ENCODE measurements around the gene ZNF10.
A peak's percentile ranks its signal among the peaks of the same experiment; 100 is the strongest.

The ZNF10 gene

GRCh38 chr12:133107121-133107520 is 23.3 kb upstream of the ZNF10 start:
- no peak overlapping the region for H3K27ac ChIP-seq
- no peaks in the 10 kb centered on the region for H3K27me3 ChIP-seq (ENCODE audit: insufficient read depth, low read depth, severe bottlenecking)
- no peak for DNase-seq
- no peak for TF ChIP-seq CTCF (IDR thresholded peaks at IDR 0.05; ENCODE audit: low read depth, low read length)
- H3K4me3 ChIP-seq (ENCODE audit: low read depth, low read length): no peak overlapping the region
- H3K36me3 ChIP-seq: peaks cover 44% of the 10 kb centered on the region
- H3K9me3 ChIP-seq (ENCODE audit: severe bottlenecking): peaks cover 41% of the 10 kb centered on the region

- no peak for DNase-seq
- H3K36me3 ChIP-seq: peaks cover 41% of the 10 kb centered on the region
- H3K27me3 ChIP-seq (ENCODE audit: insufficient read depth, low read depth, severe bottlenecking): no peaks in the 10 kb centered on the region
- H3K9me3 ChIP-seq (ENCODE audit: severe bottlenecking): peaks cover 38% of the 10 kb centered on the region
- no peak overlapping the region for H3K27ac ChIP-seq
- TF ChIP-seq CTCF (IDR thresholded peaks at IDR 0.05; ENCODE audit: low read depth, low read length): no peak
- no peak overlapping the region for H3K4me3 ChIP-seq (ENCODE audit: low read depth, low read length)
These were observed 22.3 kb upstream of the ZNF10 start for GRCh38 chr12:133108150-133108549.

- H3K4me3 ChIP-seq (ENCODE audit: low read depth, low read length): no peak overlapping the region
- no peaks in the 10 kb centered on the region for H3K27me3 ChIP-seq (ENCODE audit: insufficient read depth, low read depth, severe bottlenecking)
- H3K27ac ChIP-seq: no peak overlapping the region
- DNase-seq: no peak
- H3K9me3 ChIP-seq (ENCODE audit: severe bottlenecking): peaks cover 70% of the 10 kb centered on the region
- no peak for TF ChIP-seq CTCF (IDR thresholded peaks at IDR 0.05; ENCODE audit: low read depth, low read length)
- peaks cover 65% of the 10 kb centered on the region for H3K36me3 ChIP-seq
These were observed 9.8 kb upstream of the ZNF10 start for GRCh38 chr12:133120385-133121191.

GRCh38 chr12:133124674-133125073 is 5.8 kb upstream of the ZNF10 start:
- TF ChIP-seq CTCF (IDR thresholded peaks at IDR 0.05; ENCODE audit: low read depth, low read length): no peak
- Histone ChIP-seq H3K27me3 (ENCODE audit: insufficient read depth, low read depth, severe bottlenecking) (no peaks in the 10 kb centered on the region), H3K27ac (no peak overlapping the region), H3K36me3 (peaks cover 60% of the 10 kb centered on the region), H3K9me3 (ENCODE audit: severe bottlenecking) (peaks cover 62% of the 10 kb centered on the region), H3K4me3 (ENCODE audit: low read depth, low read length) (no peak overlapping the region)
- no peak for DNase-seq

- Histone ChIP-seq H3K27me3 (ENCODE audit: insufficient read depth, low read depth, severe bottlenecking) (no peaks in the 10 kb centered on the region), H3K27ac (peak overlapping the region; percentile 91), H3K36me3 (peaks cover 56% of the 10 kb centered on the region), H3K9me3 (ENCODE audit: severe bottlenecking) (peaks cover 40% of the 10 kb centered on the region), H3K4me3 (ENCODE audit: low read depth, low read length) (peak overlapping the region; percentile 92)
- peak; percentile 11 for DNase-seq
- TF ChIP-seq CTCF (IDR thresholded peaks at IDR 0.05; ENCODE audit: low read depth, low read length): no peak
These were observed 924 bp upstream of the ZNF10 start for GRCh38 chr12:133129368-133130037.
